Caco-2 (cell line): Measurements from ENCODE around the gene ZDHHC20. TPM values are rescaled to one million over a fixed set of nuclear protein-coding genes. Genes with fewer than 3 reads are reported as not detected.

Experiments
- BruUV-seq: library from RNA; stranded (reverse); fragments of 400-500 nt; replicated peaks from 2 replicates; lab custom pipeline; 2021; lab: Mats Ljungman, UMichigan
- CTCF ChIA-PET: fragments of 300-600 bp; sonication (Branson Sonifier 250); formaldehyde crosslinking; loops from one replicate; lab custom pipeline; 2022; ENCODE audit warnings: antibody characterized with exemption; lab: Charles Lee
- POLR2A ChIA-PET: fragments of 300-600 bp; sonication (Branson Sonifier 250); formaldehyde crosslinking; loops from one replicate; lab custom pipeline; 2022; ENCODE audit warnings: antibody characterized with exemption; lab: Charles Lee
- DNase-seq, 2 experiments: peaks; one replicate each; pipeline versions ENCODE4 v3.0.0 to v3.0.0-alpha.2; 2020 to 2022
- H3K27me3 ChIP-seq: replicated peaks from 2 replicates; pipeline ENCODE4 v1.6.0; 2011; ENCODE audit warnings: low read length; ENCODE audit not compliant: control insufficient read depth, insufficient read depth
- H3K36me3 ChIP-seq: 2 replicates; pipeline ENCODE4 v1.5.1; 2011; ENCODE audit warnings: low read length; ENCODE audit not compliant: control insufficient read depth, insufficient read depth
- H3K4me1 ChIP-seq: fragments of 250-450 bp; sonication (Bioruptor Pico); 2 replicates; pipeline ENCODE4 v1.5.1; 2020; ENCODE audit warnings: mild to moderate bottlenecking
- H3K4me3 ChIP-seq: 2 replicates; pipeline ENCODE4 v1.5.1; 2011; ENCODE audit warnings: low read depth, mild to moderate bottlenecking, control low read depth, low read length
- H3K9me3 ChIP-seq: fragments of 250-450 bp; sonication (Bioruptor Pico); 2 replicates; pipeline ENCODE4 v1.5.1; 2020; ENCODE audit warnings: mild to moderate bottlenecking, moderate library complexity
- H3K27ac Mint-ChIP-seq: one replicate; pipeline ENCODE4 v1.8.0; 2022; ENCODE audit warnings: mixed read lengths; ENCODE audit not compliant: unreplicated experiment
- H3K27me3 Mint-ChIP-seq: one replicate; pipeline ENCODE4 v1.8.0; 2022; ENCODE audit warnings: mixed read lengths; ENCODE audit not compliant: insufficient read depth, unreplicated experiment
- H3K36me3 Mint-ChIP-seq: one replicate; pipeline ENCODE4 v1.8.0; 2022; ENCODE audit warnings: mild to moderate bottlenecking, mixed read lengths; ENCODE audit not compliant: insufficient read depth, unreplicated experiment
- H3K4me1 Mint-ChIP-seq: one replicate; pipeline ENCODE4 v1.8.0; 2022; ENCODE audit warnings: low read depth, mixed read lengths; ENCODE audit not compliant: unreplicated experiment
- H3K4me3 Mint-ChIP-seq: one replicate; pipeline ENCODE4 v1.8.0; 2022; ENCODE audit warnings: mild to moderate bottlenecking, moderate library complexity, mixed read lengths; ENCODE audit not compliant: unreplicated experiment
- H3K9me3 Mint-ChIP-seq: one replicate; pipeline ENCODE4 v1.8.0; 2022; ENCODE audit warnings: mixed read lengths; ENCODE audit not compliant: unreplicated experiment
- CTCF ChIP-seq, 2 experiments: fragments of 200-600 bp in 1 of 2; IDR thresholded peaks; 1 replicate in 1 of 2; 2 replicates in 1 of 2; pipeline versions ENCODE4 v1.5.1 to v1.8.0; 2011 to 2022; ENCODE audit warnings: antibody characterized with exemption in 1 of 2, control low read depth in 1 of 2, inconsistent platforms in 1 of 2, low read depth in 1 of 2, low read length in 1 of 2, mild to moderate bottlenecking in 1 of 2, moderate library complexity in 1 of 2; ENCODE audit not compliant: insufficient read depth in 1 of 2, severe bottlenecking in 1 of 2, unreplicated experiment in 1 of 2
- intact Hi-C: fragments of 100-400 bp; cut with micrococcal nuclease; formaldehyde crosslinking; loops from one replicate; pipeline ENCODE4 v1.10.0; 2022; ENCODE audit not compliant: unreplicated experiment
- total RNA-seq: library from RNA; stranded (reverse); gene quantifications from 2 replicates; pipeline ENCODE4 v1.2.3, GENCODE V29; 2022

The ZDHHC20 gene
- total RNA-seq, 1 experiment from 2014 or later: 87.9 TPM

GRCh38 chr13:21395953-21396352 is 63.1 kb downstream of the ZDHHC20 start:
- Histone ChIP-seq H3K9me3 (no peaks in the 10 kb centered on the region), H3K36me3 (no peaks in the 10 kb centered on the region), H3K4me1 (no peaks in the 10 kb centered on the region), H3K4me3 (no peak overlapping the region), H3K27me3 (no peaks in the 10 kb centered on the region)
- no peak for TF ChIP-seq CTCF (IDR thresholded peaks at IDR 0.05; ENCODE audit: insufficient read depth in 1 of 2, low read depth in 1 of 2, low read length in 1 of 2, severe bottlenecking in 1 of 2, unreplicated experiment in 1 of 2)
- ChIA-PET POLR2A (no interaction called here), CTCF (no interaction called here)
- Mint-ChIP-seq H3K4me1 (peaks cover 6% of the 10 kb centered on the region), H3K36me3 (peaks cover 45% of the 10 kb centered on the region), H3K9me3 (no peaks in the 10 kb centered on the region), H3K4me3 (no peak overlapping the region), H3K27me3 (no peaks in the 10 kb centered on the region), H3K27ac (no peak overlapping the region)
- BruUV-seq: no TSS peak
- DNase-seq: no peak
- intact Hi-C loops: no loop called here

GRCh38 chr13:21389124-21389523 is 70.0 kb downstream of the ZDHHC20 start:
- BruUV-seq: no TSS peak
- Mint-ChIP-seq H3K27ac (no peak overlapping the region), H3K4me3 (no peak overlapping the region), H3K4me1 (no peaks in the 10 kb centered on the region), H3K36me3 (peaks cover 40% of the 10 kb centered on the region), H3K9me3 (peaks cover 15% of the 10 kb centered on the region), H3K27me3 (no peaks in the 10 kb centered on the region)
- POLR2A ChIA-PET: no interaction called here
- no peak for DNase-seq
- Histone ChIP-seq H3K36me3 (peaks cover 1% of the 10 kb centered on the region; the same call in 1 of the 2 replicates), H3K9me3 (peaks cover 12% of the 10 kb centered on the region; the same call in 1 of the 2 replicates), H3K27me3 (no peaks in the 10 kb centered on the region), H3K4me3 (no peak overlapping the region), H3K4me1 (no peaks in the 10 kb centered on the region)
- intact Hi-C loops: loop anchor here (10.0 kb wide), 1 partner anchor 94 kb away; no protein-coding TSS in a partner anchor
- CTCF ChIA-PET: interaction anchor here (0.5 kb wide), 1 partner anchor 73 kb away, joined by 3 read pairs; no protein-coding TSS in a partner anchor
- no peak for TF ChIP-seq CTCF (IDR thresholded peaks at IDR 0.05; ENCODE audit: insufficient read depth in 1 of 2, low read depth in 1 of 2, low read length in 1 of 2, severe bottlenecking in 1 of 2, unreplicated experiment in 1 of 2)

GRCh38 chr13:21385710-21386109 is 73.4 kb downstream of the ZDHHC20 start:
- ChIA-PET CTCF (no interaction called here), POLR2A (no interaction called here)
- H3K36me3 Mint-ChIP-seq: peaks cover 51% of the 10 kb centered on the region
- H3K27me3 ChIP-seq: no peaks in the 10 kb centered on the region
- no peak overlapping the region for H3K4me3 ChIP-seq
- TF ChIP-seq CTCF (IDR thresholded peaks at IDR 0.05; ENCODE audit: insufficient read depth in 1 of 2, low read depth in 1 of 2, low read length in 1 of 2, severe bottlenecking in 1 of 2, unreplicated experiment in 1 of 2): no peak
- no TSS peak for BruUV-seq
- peaks cover 12% of the 10 kb centered on the region; the same call in 1 of the 2 replicates for H3K9me3 ChIP-seq
- no peaks in the 10 kb centered on the region for H3K27me3 Mint-ChIP-seq
- no peak overlapping the region for H3K27ac Mint-ChIP-seq
- no peaks in the 10 kb centered on the region for H3K4me1 Mint-ChIP-seq
- peaks cover 15% of the 10 kb centered on the region for H3K9me3 Mint-ChIP-seq
- peaks cover 1% of the 10 kb centered on the region; the same call in 1 of the 2 replicates for H3K36me3 ChIP-seq
- no peak overlapping the region for H3K4me3 Mint-ChIP-seq
- DNase-seq: no peak
- intact Hi-C loops: loop anchor here (10.0 kb wide), 1 partner anchor 91 kb away; no protein-coding TSS in a partner anchor
- H3K4me1 ChIP-seq: no peaks in the 10 kb centered on the region
